GM12872 (cell line): ENCODE measurements around the gene CHIA.

Experiments
- TF ChIP-seq, protein P1 (sequence below): IDR thresholded peaks from 3 replicates; pipeline ENCODE4 v1.5.1; 2011; ENCODE audit warnings: low read depth, mild to moderate bottlenecking, low read length, moderate library complexity; ENCODE audit not compliant: insufficient read depth

Gene CHIA

GRCh38 chr1:111290630-111291029 lies at the start of gene CHIA:
CHIA (plus strand) TSS chr1:111290851; CDS start chr1:111310468, 19,617 bp downstream.
- TF ChIP-seq, protein P1, sequence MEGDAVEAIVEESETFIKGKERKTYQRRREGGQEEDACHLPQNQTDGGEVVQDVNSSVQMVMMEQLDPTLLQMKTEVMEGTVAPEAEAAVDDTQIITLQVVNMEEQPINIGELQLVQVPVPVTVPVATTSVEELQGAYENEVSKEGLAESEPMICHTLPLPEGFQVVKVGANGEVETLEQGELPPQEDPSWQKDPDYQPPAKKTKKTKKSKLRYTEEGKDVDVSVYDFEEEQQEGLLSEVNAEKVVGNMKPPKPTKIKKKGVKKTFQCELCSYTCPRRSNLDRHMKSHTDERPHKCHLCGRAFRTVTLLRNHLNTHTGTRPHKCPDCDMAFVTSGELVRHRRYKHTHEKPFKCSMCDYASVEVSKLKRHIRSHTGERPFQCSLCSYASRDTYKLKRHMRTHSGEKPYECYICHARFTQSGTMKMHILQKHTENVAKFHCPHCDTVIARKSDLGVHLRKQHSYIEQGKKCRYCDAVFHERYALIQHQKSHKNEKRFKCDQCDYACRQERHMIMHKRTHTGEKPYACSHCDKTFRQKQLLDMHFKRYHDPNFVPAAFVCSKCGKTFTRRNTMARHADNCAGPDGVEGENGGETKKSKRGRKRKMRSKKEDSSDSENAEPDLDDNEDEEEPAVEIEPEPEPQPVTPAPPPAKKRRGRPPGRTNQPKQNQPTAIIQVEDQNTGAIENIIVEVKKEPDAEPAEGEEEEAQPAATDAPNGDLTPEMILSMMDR = no peak

- TF ChIP-seq, protein P1 = no peak
Measured at GRCh38 chr1:111241797-111242196, 48.9 kb upstream of the CHIA start.

- TF ChIP-seq, protein P1 = no peak
Measured at GRCh38 chr1:111242805-111243523, 47.7 kb upstream of the CHIA start.

GRCh38 chr1:111247125-111247838 lies 43.4 kb upstream of the CHIA start:
- TF ChIP-seq, protein P1 = no peak

DNA sequence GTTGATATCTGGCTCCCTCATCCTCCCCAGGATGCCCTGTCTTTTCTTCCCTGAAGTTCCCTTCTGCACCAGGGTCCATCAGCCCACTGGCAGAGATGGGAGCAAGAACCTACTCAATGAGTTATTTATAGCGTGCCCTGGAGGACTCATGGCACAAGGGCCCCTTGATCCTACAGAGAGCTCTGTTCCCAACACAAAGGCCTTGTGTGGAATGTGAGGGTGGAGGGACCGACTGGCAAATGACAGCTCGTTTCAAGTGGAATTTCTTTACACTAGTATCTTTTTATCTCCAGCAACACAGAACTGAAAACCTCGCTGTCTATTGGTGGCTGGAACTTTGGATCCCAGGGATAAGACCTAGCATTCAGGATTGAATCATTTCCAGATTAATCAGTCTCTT lies 40.7 kb upstream of the CHIA start:
- TF ChIP-seq, protein P1 = no peak

- TF ChIP-seq, protein P1 = no peak
Measured at GRCh38 chr1:111251570-111251969, 39.1 kb upstream of the CHIA start.

GRCh38 chr1:111252786-111253185 lies 37.9 kb upstream of the CHIA start:
- TF ChIP-seq, protein P1 = no peak
